A549 (cell line): ENCODE measurements around the gene SRC.

Source experiments
- CHD2 ChIP-seq: fragments of 150-350 bp; IDR thresholded peaks from 2 replicates; pipeline ENCODE4 v1.6.1; 2014; ENCODE audit warnings: low read length; ENCODE audit not compliant: partially characterized antibody
- HOXA7 ChIP-seq: fragments of 250-450 bp; sonication (Bioruptor Pico); IDR thresholded peaks from 2 replicates; pipeline ENCODE4 v1.5.0; 2020; ENCODE audit warnings: mild to moderate bottlenecking, moderate library complexity
- MAFK ChIP-seq: fragments of 450-650 bp; IDR thresholded peaks from 2 replicates; pipeline ENCODE4 v1.6.1; 2014; ENCODE audit not compliant: partially characterized antibody
- NFE2L2 ChIP-seq: fragments of 150-350 bp; conservative IDR thresholded peaks from 2 replicates; pipeline ENCODE4 v1.6.1; 2014; ENCODE audit warnings: low read length
- NR3C1 ChIP-seq: fragments of >200 bp; sonication (Bioruptor Twin); formaldehyde crosslinking; IDR thresholded peaks from 3 replicates; pipeline ENCODE4 v1.6.1; 2017
- POLR2A ChIP-seq: IDR thresholded peaks from 2 replicates; pipeline ENCODE4 v1.6.1; 2012; ENCODE audit warnings: mild to moderate bottlenecking, low read length
- RCOR1 ChIP-seq: fragments of 150-350 bp; IDR thresholded peaks from 2 replicates; pipeline ENCODE4 v1.6.1; 2014; ENCODE audit warnings: antibody characterized with exemption, low read length, low read depth
- REST ChIP-seq: fragments of 200-600 bp; sonication (generic); IDR thresholded peaks from 2 replicates; pipeline ENCODE4 v1.6.1; 2016; ENCODE audit warnings: antibody characterized with exemption, mild to moderate bottlenecking, moderate library complexity
- RFX5 ChIP-seq: fragments of 450-650 bp; IDR thresholded peaks from 2 replicates; pipeline ENCODE4 v1.7.1; 2014; ENCODE audit warnings: antibody characterized with exemption, mild to moderate bottlenecking, moderate library complexity
- TF ChIP-seq, protein P1 (sequence below): fragments of >200 bp; sonication (Bioruptor Twin); formaldehyde crosslinking; IDR thresholded peaks from 3 replicates; pipeline ENCODE4 v1.5.1; 2016
- TF ChIP-seq, protein P2 (sequence below): fragments of 450-650 bp; IDR thresholded peaks from 2 replicates; pipeline ENCODE4 v1.6.1; 2014; ENCODE audit warnings: antibody characterized with exemption

DNA sequence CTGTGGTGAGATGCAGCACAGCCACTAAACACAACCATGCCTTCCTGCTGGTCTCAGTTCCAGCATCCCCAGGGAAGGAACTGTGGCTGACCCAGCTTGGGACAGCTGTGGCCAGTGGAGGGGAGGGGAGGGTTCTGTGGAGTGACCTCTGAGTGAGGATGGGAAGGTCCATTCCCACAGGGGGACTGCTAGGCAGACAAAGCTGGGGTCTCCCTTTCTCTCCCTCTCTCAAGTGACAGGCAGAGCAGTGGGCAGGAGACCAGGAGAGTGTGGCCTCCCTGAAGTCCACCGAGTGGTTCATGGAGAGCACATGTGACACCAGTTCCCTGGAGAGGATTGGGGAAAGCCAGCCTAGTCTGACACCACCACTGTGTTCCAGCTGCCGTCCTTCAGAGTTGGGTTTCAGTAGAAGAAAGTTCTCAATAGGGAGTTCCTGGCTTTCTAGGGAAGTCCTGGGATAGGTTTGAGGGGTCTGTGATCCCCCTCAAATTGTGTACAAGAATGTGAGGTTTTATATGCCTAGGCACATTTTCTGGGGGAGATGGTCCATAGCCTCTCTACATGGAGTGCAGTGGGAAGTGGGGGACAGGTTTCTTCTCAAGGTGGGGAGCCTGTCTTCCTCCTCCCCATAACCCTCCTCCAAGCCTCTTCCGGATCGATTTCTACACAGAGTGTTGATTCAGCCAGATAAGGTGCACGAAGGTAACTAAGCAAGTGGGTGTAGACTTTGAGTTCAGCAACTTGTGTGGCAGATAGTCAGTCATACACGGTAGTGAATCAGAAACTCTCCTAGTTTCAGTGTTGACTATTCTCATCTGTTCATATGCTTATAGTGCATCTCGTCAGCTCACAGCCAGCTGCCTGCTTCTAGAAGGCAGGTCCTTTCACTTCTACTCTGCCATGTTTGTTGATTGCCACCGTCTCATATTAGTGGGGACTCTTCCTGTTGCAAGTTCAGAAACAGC, 37.6 kb upstream of the SRC start:
- TF ChIP-seq, protein P1, sequence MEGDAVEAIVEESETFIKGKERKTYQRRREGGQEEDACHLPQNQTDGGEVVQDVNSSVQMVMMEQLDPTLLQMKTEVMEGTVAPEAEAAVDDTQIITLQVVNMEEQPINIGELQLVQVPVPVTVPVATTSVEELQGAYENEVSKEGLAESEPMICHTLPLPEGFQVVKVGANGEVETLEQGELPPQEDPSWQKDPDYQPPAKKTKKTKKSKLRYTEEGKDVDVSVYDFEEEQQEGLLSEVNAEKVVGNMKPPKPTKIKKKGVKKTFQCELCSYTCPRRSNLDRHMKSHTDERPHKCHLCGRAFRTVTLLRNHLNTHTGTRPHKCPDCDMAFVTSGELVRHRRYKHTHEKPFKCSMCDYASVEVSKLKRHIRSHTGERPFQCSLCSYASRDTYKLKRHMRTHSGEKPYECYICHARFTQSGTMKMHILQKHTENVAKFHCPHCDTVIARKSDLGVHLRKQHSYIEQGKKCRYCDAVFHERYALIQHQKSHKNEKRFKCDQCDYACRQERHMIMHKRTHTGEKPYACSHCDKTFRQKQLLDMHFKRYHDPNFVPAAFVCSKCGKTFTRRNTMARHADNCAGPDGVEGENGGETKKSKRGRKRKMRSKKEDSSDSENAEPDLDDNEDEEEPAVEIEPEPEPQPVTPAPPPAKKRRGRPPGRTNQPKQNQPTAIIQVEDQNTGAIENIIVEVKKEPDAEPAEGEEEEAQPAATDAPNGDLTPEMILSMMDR, result no peak
- TF ChIP-seq, protein P2, sequence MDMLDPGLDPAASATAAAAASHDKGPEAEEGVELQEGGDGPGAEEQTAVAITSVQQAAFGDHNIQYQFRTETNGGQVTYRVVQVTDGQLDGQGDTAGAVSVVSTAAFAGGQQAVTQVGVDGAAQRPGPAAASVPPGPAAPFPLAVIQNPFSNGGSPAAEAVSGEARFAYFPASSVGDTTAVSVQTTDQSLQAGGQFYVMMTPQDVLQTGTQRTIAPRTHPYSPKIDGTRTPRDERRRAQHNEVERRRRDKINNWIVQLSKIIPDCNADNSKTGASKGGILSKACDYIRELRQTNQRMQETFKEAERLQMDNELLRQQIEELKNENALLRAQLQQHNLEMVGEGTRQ, result no peak
- no peak for TF ChIP-seq RFX5
- TF ChIP-seq CHD2, result no peak
- no peak for TF ChIP-seq POLR2A
- no peak for TF ChIP-seq RCOR1
- no peak for TF ChIP-seq NR3C1
- TF ChIP-seq HOXA7 (CRISPR knock-in tag), result no peak
- no peak for TF ChIP-seq MAFK
- no peak for TF ChIP-seq NFE2L2
- TF ChIP-seq REST, result no peak
